ENCODE results near the gene MDFI. TPM values are rescaled to one million over a fixed set of nuclear protein-coding genes. Genes with fewer than 3 reads are reported as not detected.
"Not testable (repeated sequence)": the region's sequence is repeated elsewhere in the genome, so short reads cannot be mapped to it uniquely, and the experiment has no call there.

MDFI gene
- total RNA-seq, 1 experiment from 2014 or later = not detected

GRCh38 chr6:41600499-41601247, 37.6 kb upstream of the MDFI start:
- in situ Hi-C loops (cut with HindIII; ENCODE audit: low sequenced_read_pairs) = no loop called here

GRCh38 chr6:41601248-41601549, 37.1 kb upstream of the MDFI start:
- in situ Hi-C loops (cut with HindIII; ENCODE audit: low sequenced_read_pairs) = no loop called here
- no peak for DNase-seq (ENCODE audit: low spot score)

More at GRCh38 chr6:41600499-41601247, 37.6 kb upstream of the MDFI start:
- DNase-seq (ENCODE audit: low spot score) = no peak

GRCh38 chr6:41602422-41602743, 35.9 kb upstream of the MDFI start:
- in situ Hi-C loops (cut with HindIII; ENCODE audit: low sequenced_read_pairs) = no loop called here
- DNase-seq (ENCODE audit: low spot score) = no peak

GRCh38 chr6:41602864-41603608, 35.2 kb upstream of the MDFI start:
- in situ Hi-C loops (cut with HindIII; ENCODE audit: low sequenced_read_pairs) = no loop called here
- DNase-seq (ENCODE audit: low spot score) = peak; percentile 80

- in situ Hi-C loops (cut with HindIII; ENCODE audit: low sequenced_read_pairs) = no loop called here
- no peak for DNase-seq (ENCODE audit: low spot score)
Observed at GRCh38 chr6:41604006-41604405, 34.3 kb upstream of the MDFI start.

- no peak for DNase-seq (ENCODE audit: low spot score)
- in situ Hi-C loops (cut with HindIII; ENCODE audit: low sequenced_read_pairs) = no loop called here
Observed at GRCh38 chr6:41605649-41606048, 32.6 kb upstream of the MDFI start.

- in situ Hi-C loops (cut with HindIII; ENCODE audit: low sequenced_read_pairs) = no loop called here
Observed at GRCh38 chr6:41607036-41607435, 31.2 kb upstream of the MDFI start.

GRCh38 chr6:41607736-41608135, 30.5 kb upstream of the MDFI start:
- no peak for DNase-seq (ENCODE audit: low spot score)
- in situ Hi-C loops (cut with HindIII; ENCODE audit: low sequenced_read_pairs) = no loop called here

More at GRCh38 chr6:41607036-41607435, 31.2 kb upstream of the MDFI start:
- no peak for DNase-seq (ENCODE audit: low spot score)

- in situ Hi-C loops (cut with HindIII; ENCODE audit: low sequenced_read_pairs) = no loop called here
- no peak for DNase-seq (ENCODE audit: low spot score)
Observed at GRCh38 chr6:41608443-41609151, 29.7 kb upstream of the MDFI start.

GRCh38 chr6:41614715-41615114, 23.6 kb upstream of the MDFI start:
- DNase-seq (ENCODE audit: low spot score) = no peak
- in situ Hi-C loops (cut with HindIII; ENCODE audit: low sequenced_read_pairs) = no loop called here

GRCh38 chr6:41615311-41615710, 23.0 kb upstream of the MDFI start:
- no peak for DNase-seq (ENCODE audit: low spot score)
- in situ Hi-C loops (cut with HindIII; ENCODE audit: low sequenced_read_pairs) = no loop called here

GRCh38 chr6:41618598-41618997, 19.7 kb upstream of the MDFI start:
- in situ Hi-C loops (cut with HindIII; ENCODE audit: low sequenced_read_pairs) = no loop called here
- no peak for DNase-seq (ENCODE audit: low spot score)

GRCh38 chr6:41619193-41619592, 19.1 kb upstream of the MDFI start:
- DNase-seq (ENCODE audit: low spot score); in situ Hi-C loops (cut with HindIII; ENCODE audit: low sequenced_read_pairs): not testable (repeated sequence)

GRCh38 chr6:41621367-41621766, 16.9 kb upstream of the MDFI start:
- no peak for DNase-seq (ENCODE audit: low spot score)
- in situ Hi-C loops (cut with HindIII; ENCODE audit: low sequenced_read_pairs) = no loop called here

GRCh38 chr6:41621802-41622201, 16.5 kb upstream of the MDFI start:
- in situ Hi-C loops (cut with HindIII; ENCODE audit: low sequenced_read_pairs) = no loop called here
- DNase-seq (ENCODE audit: low spot score) = no peak

- DNase-seq (ENCODE audit: low spot score) = no peak
- in situ Hi-C loops (cut with HindIII; ENCODE audit: low sequenced_read_pairs) = no loop called here
Observed at GRCh38 chr6:41622206-41622988, 15.9 kb upstream of the MDFI start.

- no peak for DNase-seq (ENCODE audit: low spot score)
- in situ Hi-C loops (cut with HindIII; ENCODE audit: low sequenced_read_pairs) = no loop called here
Observed at GRCh38 chr6:41623330-41623729, 14.9 kb upstream of the MDFI start.

GRCh38 chr6:41624621-41625380, 13.5 kb upstream of the MDFI start:
- DNase-seq (ENCODE audit: low spot score) = no peak
- in situ Hi-C loops (cut with HindIII; ENCODE audit: low sequenced_read_pairs) = no loop called here

- in situ Hi-C loops (cut with HindIII; ENCODE audit: low sequenced_read_pairs) = no loop called here
- no peak for DNase-seq (ENCODE audit: low spot score)
Observed at GRCh38 chr6:41625442-41625841, 12.8 kb upstream of the MDFI start.

Data from G401 (cell line).